GM12878 (cell line): ENCODE measurements around the gene UST. TPM values are rescaled to one million over a fixed set of nuclear protein-coding genes. Genes with fewer than 3 reads are reported as not detected.

Experiments
- ATAC-seq: fragments of 200-7000 bp; cut with Tn5 transposase; 3 replicates; pipeline ENCODE4 v1.9.1; 2020; ENCODE audit warnings: mild to moderate bottlenecking, moderate library complexity
- BruUV-seq: library from RNA; stranded (reverse); fragments of 400-500 nt; replicated peaks from 2 replicates; lab custom pipeline; 2021; lab: Mats Ljungman, UMichigan
- CTCF ChIA-PET: fragments of 300-600 bp; sonication (Branson Sonifier 250); formaldehyde crosslinking; extraction: SDS; loops from one replicate; lab custom pipeline; 2021; ENCODE audit warnings: inconsistent platforms; lab: Yijun Ruan, JAX
- POLR2A ChIA-PET: fragments of 350-600 bp; formaldehyde crosslinking; extraction: SDS; loops from one replicate; lab custom pipeline; 2021; ENCODE audit warnings: inconsistent platforms; lab: Charles Lee
- RAD21 ChIA-PET: fragments of 300-600 bp; sonication (Branson Sonifier 250); formaldehyde crosslinking; loops from one replicate; lab custom pipeline; 2023; ENCODE audit warnings: antibody characterized with exemption; ENCODE audit not compliant: unreplicated experiment; lab: Charles Lee
- SMC1A ChIA-PET: fragments of 300-600 bp; sonication (Branson Sonifier 250); formaldehyde crosslinking; loops from one replicate; lab custom pipeline; 2023; ENCODE audit not compliant: unreplicated experiment, uncharacterized antibody; lab: Charles Lee
- DNase-seq: peaks from one replicate; pipeline ENCODE4 v3.0.0-alpha.2; 2011; ENCODE audit warnings: low read depth, low spot score
- FAIRE-seq: peaks from 3 replicates; lab custom pipeline; 2011; peaks lifted over from hg19 to GRCh38; lab: Jason Lieb, UNC
- H2AFZ ChIP-seq: 2 replicates; pipeline ENCODE4 v1.6.0; 2011; ENCODE audit warnings: low read depth, low read length, control low read depth; ENCODE audit not compliant: control insufficient read depth
- H3K27ac ChIP-seq: 2 replicates; pipeline ENCODE4 v1.5.1; 2011; ENCODE audit warnings: control low read depth; ENCODE audit not compliant: control insufficient read depth, insufficient read depth
- H3K27me3 ChIP-seq, 2 experiments: replicated peaks in 1 of 2; 2 replicates each; pipeline versions ENCODE4 v1.6.0 to v1.6.1; 2011; ENCODE audit warnings: low read length in 1 of 2; ENCODE audit not compliant: control insufficient read depth in 2 of 2, insufficient read depth in 2 of 2
- H3K36me3 ChIP-seq, 2 experiments: 2 replicates each; pipeline ENCODE4 v1.5.1; 2011; ENCODE audit warnings: low read length in 1 of 2; ENCODE audit not compliant: control insufficient read depth in 2 of 2, insufficient read depth in 2 of 2
- H3K4me1 ChIP-seq: 2 replicates; pipeline ENCODE4 v1.6.1; 2011; ENCODE audit warnings: mild to moderate bottlenecking, low read length, moderate library complexity, mixed read lengths; ENCODE audit not compliant: control insufficient read depth, insufficient read depth
- H3K4me2 ChIP-seq: 2 replicates; pipeline ENCODE4 v1.6.0; 2011; ENCODE audit warnings: control low read depth; ENCODE audit not compliant: control insufficient read depth, insufficient read depth
- H3K4me3 ChIP-seq: fragments of 200-600 bp; sonication (generic); 2 replicates; pipeline ENCODE4 v1.5.1; 2016
- H3K79me2 ChIP-seq: 2 replicates; pipeline ENCODE4 v1.6.0; 2011; ENCODE audit warnings: low read length; ENCODE audit not compliant: control insufficient read depth, insufficient read depth
- H3K9ac ChIP-seq: 2 replicates; pipeline ENCODE4 v1.8.0; 2011; ENCODE audit warnings: low read length, control low read depth, mixed read lengths; ENCODE audit not compliant: control insufficient read depth, insufficient read depth
- H3K9me3 ChIP-seq: replicated peaks from 3 replicates; pipeline ENCODE4 v1.5.1; 2011; ENCODE audit warnings: mild to moderate bottlenecking, low read length; ENCODE audit not compliant: control insufficient read depth, insufficient read depth
- H4K20me1 ChIP-seq: 2 replicates; pipeline ENCODE4 v1.6.0; 2011; ENCODE audit not compliant: control insufficient read depth, insufficient read depth
- MYB ChIP-seq: fragments of 150-350 bp; IDR thresholded peaks from 2 replicates; pipeline ENCODE4 v1.6.1; 2014; ENCODE audit warnings: mild to moderate bottlenecking, low read depth, low read length, borderline replicate concordance
- POLR2AphosphoS5 ChIP-seq: IDR thresholded peaks from 2 replicates; pipeline ENCODE4 v1.6.1; 2011; ENCODE audit warnings: mild to moderate bottlenecking, low read length, inconsistent platforms
- POU2F2 ChIP-seq: IDR thresholded peaks from 3 replicates; pipeline ENCODE4 v1.6.1; 2011; ENCODE audit warnings: low read depth, mild to moderate bottlenecking, low read length, borderline replicate concordance
- RAD21 ChIP-seq: IDR thresholded peaks from 2 replicates; pipeline ENCODE4 v1.6.1; 2011; ENCODE audit warnings: mild to moderate bottlenecking, low read depth, low read length, moderate library complexity; ENCODE audit not compliant: insufficient read depth
- YBX1 ChIP-seq: fragments of 450-650 bp; IDR thresholded peaks from 2 replicates; pipeline ENCODE4 v1.6.1; 2016; ENCODE audit warnings: antibody characterized with exemption
- WGBS: methylation state at CpG from one replicate; pipeline ENCODE4 v1.1.6; 2016; ENCODE audit warnings: low lambda C conversion rate; ENCODE audit not compliant: insufficient replicate concordance, insufficient coverage; ENCODE audit errors: missing lambda C conversion rate; 5-methylcytosine and 5-hydroxymethylcytosine counted together
- in situ Hi-C: fragments of 300-500 bp; cut with MboI; formaldehyde crosslinking; loops from 9 replicates; pipeline ENCODE4 v1.14.3; 2018; ENCODE audit warnings: mixed read lengths
- intact Hi-C: fragments of 100-400 bp; cut with micrococcal nuclease; formaldehyde crosslinking; loops from one replicate; pipeline ENCODE4 v1.14.2; 2022; ENCODE audit not compliant: unreplicated experiment
- polyA plus RNA-seq, 11 experiments: library from polyadenylated mRNA; depleted of rRNA in 4 of 11; unstranded in 6 of 11; stranded (reverse) in 5 of 11; fragments of >200 nt; fragmentation: Nextera tagmentation in 4 of 11; fragmentation: Illumina TruSeq in 1 of 11; extraction: Ambion mirVana in 4 of 11; extraction: Trizol in 1 of 11; gene quantifications; 1 replicate in 1 of 11; 2 replicates in 10 of 11; pipeline versions ENCODE4 v1.2.1 to v1.2.3, GENCODE V29; 2011 to 2016; ENCODE audit warnings: inconsistent platforms in 2 of 11, missing spikeins in 2 of 11, low read depth in 1 of 11
- total RNA-seq, 4 experiments: library from RNA; depleted of rRNA in 3 of 4; stranded (reverse); fragments of >200 nt in 3 of 4; fragmentation: Illumina TruSeq in 1 of 4; extraction: Trizol in 1 of 4; gene quantifications; 2 replicates each; pipeline versions ENCODE4 v1.2.1 to v1.2.3, GENCODE V29; 2013 to 2021
- TF ChIP-seq, protein P1 (sequence below), 3 experiments: IDR thresholded peaks in 2 of 3; conservative IDR thresholded peaks in 1 of 3; 2 replicates each; pipeline ENCODE4 v1.5.1; 2011; ENCODE audit warnings: low read depth in 3 of 3, low read length in 3 of 3, mild to moderate bottlenecking in 3 of 3, control low read depth in 2 of 3, moderate library complexity in 2 of 3, inconsistent platforms in 1 of 3, mixed read lengths in 1 of 3; ENCODE audit not compliant: control insufficient read depth in 2 of 3, insufficient read depth in 1 of 3; ENCODE audit errors: extremely low read depth in 1 of 3

The UST gene
- total and polyA plus RNA-seq, 10 of the 15 experiments (the other 5 are each of a cell fraction or from before 2014, with no cell fraction given) = 0.74 to 43.3 (median 2.2) TPM

DNA sequence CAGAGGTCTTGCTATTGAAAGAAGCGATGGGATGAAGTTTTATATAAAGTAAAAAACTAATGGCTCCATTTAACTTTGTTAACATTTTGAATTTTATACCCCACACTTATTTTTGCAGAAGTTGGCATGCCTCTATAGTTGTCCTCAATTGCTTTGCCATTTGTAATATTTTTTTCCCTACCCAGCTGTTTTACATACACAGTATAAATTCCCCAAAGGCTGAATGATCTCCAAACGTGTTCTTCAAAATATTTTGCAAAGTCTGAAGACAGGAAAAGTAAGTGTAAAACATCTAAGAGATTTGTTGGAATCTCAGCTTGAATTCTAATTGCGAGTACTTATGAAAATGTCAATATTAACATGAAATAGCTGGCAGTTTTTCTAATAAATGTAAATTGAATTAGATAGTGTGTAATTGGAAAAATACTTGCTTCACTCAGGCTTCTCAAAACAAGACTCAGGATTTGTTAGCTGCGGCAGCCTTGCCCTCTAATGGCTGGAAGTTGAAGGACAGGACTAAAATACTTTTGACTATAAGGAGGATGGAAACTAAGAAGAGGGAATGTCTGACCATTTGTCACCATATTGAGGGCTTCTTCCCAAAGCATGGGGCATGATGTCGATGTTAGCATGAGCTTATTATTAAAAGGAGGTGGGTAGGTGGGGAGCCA is 226.8 kb downstream of the UST start:
- Histone ChIP-seq H3K4me1 (no peaks in the 10 kb centered on the region), H2AFZ (no peak overlapping the region), H3K4me3 (no peak overlapping the region), H4K20me1 (0 out of 2 replicates have a peak, but pooled peaks cover 5% of the 10 kb centered on the region), H3K36me3 (no peaks in the 10 kb centered on the region; a peak in 1 of 4 replicates), H3K27me3 (peaks cover 0 to 6% of the 10 kb centered on the region in 2 experiments; a peak in 2 of 4 replicates), H3K9me3 (no peaks in the 10 kb centered on the region), H3K9ac (no peak overlapping the region), H3K79me2 (no peaks in the 10 kb centered on the region), H3K27ac (no peak overlapping the region), H3K4me2 (no peak overlapping the region)
- intact Hi-C loops (no loop called here), in situ Hi-C loops (no loop called here)
- ChIA-PET RAD21 (no interaction called here), CTCF (interaction anchor here (0.5 to 1.6 kb wide), 4 partner anchors 17 to 1844 kb away, joined by 3 to 5 read pairs (median 4); no protein-coding TSS in a partner anchor), SMC1A (interaction anchor here (1.1 to 1.3 kb wide), 3 partner anchors 55 to 413 kb away, joined by 3 to 5 read pairs (median 3); no protein-coding TSS in a partner anchor), POLR2A (no interaction called here)
- no TSS peak for BruUV-seq
- no peak for ATAC-seq
- no peak for FAIRE-seq
- 26% methylated on average over 5 of the region's 5 CpGs for WGBS
- DNase-seq = no peak
- peak; percentile 15; the same call in 1 of the 2 replicates for TF ChIP-seq RAD21
- TF ChIP-seq POLR2AphosphoS5 = no peak
- TF ChIP-seq, protein P1, sequence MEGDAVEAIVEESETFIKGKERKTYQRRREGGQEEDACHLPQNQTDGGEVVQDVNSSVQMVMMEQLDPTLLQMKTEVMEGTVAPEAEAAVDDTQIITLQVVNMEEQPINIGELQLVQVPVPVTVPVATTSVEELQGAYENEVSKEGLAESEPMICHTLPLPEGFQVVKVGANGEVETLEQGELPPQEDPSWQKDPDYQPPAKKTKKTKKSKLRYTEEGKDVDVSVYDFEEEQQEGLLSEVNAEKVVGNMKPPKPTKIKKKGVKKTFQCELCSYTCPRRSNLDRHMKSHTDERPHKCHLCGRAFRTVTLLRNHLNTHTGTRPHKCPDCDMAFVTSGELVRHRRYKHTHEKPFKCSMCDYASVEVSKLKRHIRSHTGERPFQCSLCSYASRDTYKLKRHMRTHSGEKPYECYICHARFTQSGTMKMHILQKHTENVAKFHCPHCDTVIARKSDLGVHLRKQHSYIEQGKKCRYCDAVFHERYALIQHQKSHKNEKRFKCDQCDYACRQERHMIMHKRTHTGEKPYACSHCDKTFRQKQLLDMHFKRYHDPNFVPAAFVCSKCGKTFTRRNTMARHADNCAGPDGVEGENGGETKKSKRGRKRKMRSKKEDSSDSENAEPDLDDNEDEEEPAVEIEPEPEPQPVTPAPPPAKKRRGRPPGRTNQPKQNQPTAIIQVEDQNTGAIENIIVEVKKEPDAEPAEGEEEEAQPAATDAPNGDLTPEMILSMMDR (IDR thresholded peaks at IDR 0.05 in 2 of 3, conservative IDR thresholded peaks at IDR 0.05 in 1 of 3; ENCODE audit: control insufficient read depth in 2 of 3, extremely low read depth in 1 of 3, insufficient read depth in 1 of 3, low read depth in 3 of 3, low read length in 3 of 3) = peak; percentile 8 to 20 (median 17); a peak in 1 of 6 replicates
- TF ChIP-seq POU2F2 = no peak
- no peak for TF ChIP-seq MYB
- TF ChIP-seq YBX1 = no peak
